Esophagus (tissue), 2 donors: Measurements from ENCODE around the gene DIP2A. TPM values are rescaled to one million over a fixed set of nuclear protein-coding genes. Genes with fewer than 3 reads are reported as not detected.

ENCODE experiments used
- H3K27ac ChIP-seq, 2 donors: one replicate each; pipeline ENCODE4 v1.5.1; 2013; ENCODE audit warnings: low read depth in 2 of 2, mild to moderate bottlenecking in 2 of 2, inconsistent platforms in 1 of 2, low read length in 1 of 2, moderate library complexity in 1 of 2
- H3K27me3 ChIP-seq, 2 donors: one replicate each; pipeline ENCODE4 v1.6.1; 2013; ENCODE audit warnings: low read length in 2 of 2, control low read depth in 1 of 2, mild to moderate bottlenecking in 1 of 2; ENCODE audit not compliant: insufficient read depth in 2 of 2, control insufficient read depth in 1 of 2
- H3K36me3 ChIP-seq, 2 donors: one replicate each; pipeline ENCODE4 v1.6.1; 2013; ENCODE audit warnings: low read length in 1 of 2; ENCODE audit not compliant: control insufficient read depth in 2 of 2, insufficient read depth in 2 of 2
- H3K4me1 ChIP-seq, 2 donors: one replicate each; pipeline ENCODE4 v1.6.1; 2013; ENCODE audit warnings: low read length in 1 of 2; ENCODE audit not compliant: control insufficient read depth in 2 of 2, insufficient read depth in 2 of 2
- H3K4me3 ChIP-seq, 2 donors: one replicate each; pipeline ENCODE4 v1.5.1; 2013; ENCODE audit warnings: low read length in 2 of 2, mild to moderate bottlenecking in 2 of 2, low read depth in 1 of 2, moderate library complexity in 1 of 2
- H3K9me3 ChIP-seq, 2 donors: one replicate each; pipeline ENCODE4 v1.6.1; 2013; ENCODE audit warnings: mild to moderate bottlenecking in 2 of 2, low read depth in 1 of 2, low read length in 1 of 2, moderate library complexity in 1 of 2; ENCODE audit not compliant: control insufficient read depth in 2 of 2, insufficient read depth in 1 of 2
- WGBS, 2 donors: extraction: QIAGEN DNeasy Blood & Tissue Kit; methylation state at CpG; one replicate each; pipeline ENCODE4 v1.1.7; 2013; 5-methylcytosine and 5-hydroxymethylcytosine counted together
- polyA plus RNA-seq, 2 donors: library from polyadenylated mRNA; stranded (reverse); fragments of 200-250 nt; gene quantifications; one replicate each; pipeline ENCODE4 v1.2.3, GENCODE V29; 2013
- donor health status: healthy with polysubstance abuse.
- donor health status: Bipolar disorder and iron deficiency.

DIP2A gene
- polyA plus RNA-seq, 2 donors, result 15.3 to 29.7 TPM

- 78 to 83% methylated on average over 6 of the region's 6 CpGs for WGBS, 2 donors
- no peak overlapping the region for H3K27ac ChIP-seq
- H3K36me3 ChIP-seq, result no peaks in the 10 kb centered on the region
- H3K27me3 ChIP-seq, result no peaks in the 10 kb centered on the region
- H3K4me3 ChIP-seq, result no peak overlapping the region
- peaks cover 0 to 5% of the 10 kb centered on the region in 2 donors for H3K9me3 ChIP-seq
- no peaks in the 10 kb centered on the region for H3K4me1 ChIP-seq
These were observed 151.5 kb downstream of the DIP2A start for GRCh38 chr21:46610018-46610701.

DNA sequence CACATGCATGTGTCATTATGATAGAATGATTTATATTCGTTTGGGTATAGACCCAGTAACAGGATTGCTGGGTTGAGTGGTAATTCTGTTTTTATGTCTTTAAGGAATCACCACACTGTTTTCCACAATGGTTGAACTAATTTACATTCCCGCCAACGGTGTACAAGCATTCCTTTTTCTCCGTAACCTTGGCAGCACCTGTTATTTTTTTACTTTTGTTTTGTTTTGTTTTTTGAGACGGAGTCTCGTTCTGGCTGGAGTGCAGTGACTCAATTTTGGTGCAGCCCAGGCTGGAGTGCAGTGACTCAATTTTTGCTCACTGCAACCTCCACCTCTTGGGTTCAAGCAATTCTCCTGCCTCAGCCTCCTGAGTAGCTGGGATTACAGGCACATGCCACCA, 154.7 kb downstream of the DIP2A start:
- H3K36me3 ChIP-seq, result no peaks in the 10 kb centered on the region
- H3K4me3 ChIP-seq, result no peak overlapping the region
- no peaks in the 10 kb centered on the region for H3K27me3 ChIP-seq
- H3K9me3 ChIP-seq, result peaks cover 0 to 5% of the 10 kb centered on the region in 2 donors
- H3K4me1 ChIP-seq, result no peaks in the 10 kb centered on the region
- no peak overlapping the region for H3K27ac ChIP-seq
- WGBS, 2 donors, result 43 to 67% methylated on average over 6 of the region's 6 CpGs

DNA sequence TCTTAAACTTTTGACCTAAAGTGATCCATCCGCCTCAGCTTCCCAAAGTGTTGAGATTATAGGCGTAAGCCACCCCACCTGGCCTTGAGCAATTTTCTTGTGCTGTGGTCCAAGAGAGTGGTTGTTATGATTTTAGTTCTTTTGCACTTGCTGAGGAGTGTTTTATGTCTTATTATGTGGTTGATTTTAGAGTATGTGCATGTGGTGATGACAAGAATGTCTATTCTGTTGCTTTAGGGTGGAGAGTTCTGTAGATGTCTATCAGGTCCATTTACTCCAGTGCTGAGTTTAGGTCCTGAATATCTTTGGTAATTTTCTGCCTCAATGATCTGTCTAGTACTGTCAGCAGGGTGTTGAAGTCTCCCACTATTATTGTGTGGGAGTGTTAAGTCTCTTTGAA, 157.4 kb downstream of the DIP2A start:
- WGBS, 2 donors, result 86 to 94% methylated on average over 2 of the region's 2 CpGs
- Histone ChIP-seq H3K27me3 (no peaks in the 10 kb centered on the region), H3K27ac (no peak overlapping the region), H3K4me1 (no peaks in the 10 kb centered on the region), H3K9me3 (no peaks in the 10 kb centered on the region), H3K36me3 (no peaks in the 10 kb centered on the region), H3K4me3 (no peak overlapping the region)

DNA sequence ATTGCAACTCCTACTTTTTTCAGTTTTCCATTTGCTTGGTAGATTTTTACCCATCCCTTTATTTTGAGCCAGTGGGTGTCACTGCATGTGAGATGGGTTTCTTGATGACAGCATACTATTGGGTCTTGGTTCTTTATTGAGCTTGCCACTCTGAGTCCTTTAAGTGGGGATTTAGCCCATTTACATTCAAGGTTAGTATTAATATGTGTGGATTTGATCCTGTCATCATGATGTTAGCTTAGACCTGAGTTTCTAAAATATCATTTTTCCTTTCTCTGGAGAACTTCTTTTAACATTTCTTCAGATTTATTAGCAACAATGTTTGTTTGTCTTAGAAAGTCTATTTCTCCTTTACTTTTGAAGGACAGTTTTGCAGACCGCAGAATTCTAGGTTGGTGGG, 158.0 kb downstream of the DIP2A start:
- WGBS, 2 donors, result 91 to 96% methylated on average over 1 of the region's 1 CpG
- Histone ChIP-seq H3K4me3 (no peak overlapping the region), H3K36me3 (no peaks in the 10 kb centered on the region)

DNA sequence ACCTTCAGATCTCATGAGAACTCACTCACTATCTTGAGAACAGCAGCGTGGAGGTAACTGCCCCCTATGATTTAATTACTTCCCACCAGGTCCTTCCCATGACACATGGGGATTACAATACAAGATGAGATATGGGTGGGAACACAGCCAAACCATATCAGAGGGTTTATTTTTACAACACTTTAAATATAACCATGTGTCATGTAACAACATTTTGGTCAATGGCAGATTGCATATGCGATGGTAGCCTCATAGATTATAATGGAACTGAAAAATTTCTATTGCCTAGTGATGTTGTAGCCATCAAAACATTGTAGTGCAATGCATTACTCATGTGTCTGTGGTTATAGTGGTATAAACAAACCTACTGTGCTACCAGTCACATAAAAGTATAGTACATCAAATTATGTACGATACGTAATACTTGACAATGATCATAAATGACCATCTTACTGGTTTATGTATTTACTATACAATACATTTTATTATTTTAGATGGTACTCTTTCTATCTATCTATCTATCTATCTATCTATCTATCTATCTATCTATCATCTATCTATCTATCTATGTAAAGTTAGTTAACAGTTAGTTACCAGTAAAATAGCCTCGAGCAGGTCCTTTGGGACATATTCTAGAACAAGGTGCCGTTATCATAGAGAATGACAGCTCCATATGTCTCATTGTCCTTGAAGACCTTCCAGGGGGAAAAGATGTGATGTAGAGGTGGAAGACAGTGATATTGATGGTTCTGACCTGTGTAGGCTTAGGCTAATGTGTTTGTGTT, 158.8 kb downstream of the DIP2A start:
- H3K4me3 ChIP-seq, result no peak overlapping the region
- 77 to 80% methylated on average over 6 of the region's 6 CpGs for WGBS, 2 donors

More for the DNA sequence above, 158.0 kb downstream of the DIP2A start:
- Histone ChIP-seq H3K9me3 (no peaks in the 10 kb centered on the region), H3K4me1 (no peaks in the 10 kb centered on the region), H3K27me3 (no peaks in the 10 kb centered on the region), H3K27ac (no peak overlapping the region)

DNA sequence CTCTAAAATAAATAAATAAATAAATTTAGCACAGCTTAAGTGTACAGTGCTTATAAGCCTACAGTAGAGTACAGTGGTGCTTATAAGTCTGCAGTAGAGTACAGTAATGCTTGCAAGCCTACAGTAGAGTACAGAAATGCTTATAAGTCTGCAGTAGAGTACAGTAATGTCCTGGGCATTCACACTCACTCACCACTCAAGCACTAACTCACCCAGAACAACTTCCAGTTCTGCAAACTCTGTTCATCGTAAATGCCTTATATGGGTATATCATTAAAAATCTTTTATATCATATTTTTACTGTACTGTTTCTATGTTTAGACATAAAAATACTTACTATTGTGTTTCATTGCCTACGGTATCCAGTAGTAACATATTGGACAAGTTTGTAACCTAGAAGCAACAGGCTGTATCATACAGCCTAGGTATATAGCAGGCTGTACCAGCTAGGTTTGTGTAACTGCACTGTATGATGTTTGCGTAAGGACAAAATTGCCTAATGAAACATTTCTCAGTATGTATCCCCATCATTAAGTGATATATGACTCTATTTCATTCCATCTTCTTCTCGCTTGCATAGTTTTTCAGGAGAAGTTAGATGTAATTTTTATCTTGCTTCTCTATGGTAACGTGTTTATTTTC, 160.2 kb downstream of the DIP2A start:
- H3K4me3 ChIP-seq, result no peak overlapping the region
- no peaks in the 10 kb centered on the region for H3K36me3 ChIP-seq
- no peaks in the 10 kb centered on the region for H3K4me1 ChIP-seq
- 92 to 93% methylated on average over 5 of the region's 5 CpGs for WGBS, 2 donors
- H3K9me3 ChIP-seq, result no peaks in the 10 kb centered on the region
- no peaks in the 10 kb centered on the region for H3K27me3 ChIP-seq
- H3K27ac ChIP-seq, result no peak overlapping the region

More for the DNA sequence above, 158.8 kb downstream of the DIP2A start:
- Histone ChIP-seq H3K36me3 (no peaks in the 10 kb centered on the region), H3K4me1 (no peaks in the 10 kb centered on the region), H3K9me3 (no peaks in the 10 kb centered on the region), H3K27me3 (no peaks in the 10 kb centered on the region), H3K27ac (no peak overlapping the region)

Other genes starting within 250 kb of the DIP2A start
- 10 to 100 TPM; 41.9 to 57.6 TPM for gene LSS, start 230.1 kb upstream of the DIP2A start, polyA plus RNA-seq
- gene MCM3AP, start 173.3 kb upstream of the DIP2A start, polyA plus RNA-seq, result 10 to 100 TPM; 27.1 to 29.2 TPM
- gene YBEY, start 172.5 kb upstream of the DIP2A start, polyA plus RNA-seq, result 10 to 100 TPM in 1 of 2 donors, 1 to 10 TPM in 1; 7.1 to 11.9 TPM
- gene C21orf58, start 135.0 kb upstream of the DIP2A start, polyA plus RNA-seq, result 1 to 10 TPM; 2.5 to 7.1 TPM
- 10 to 100 TPM; 14.1 to 14.9 TPM for gene PCNT, start 134.7 kb upstream of the DIP2A start, polyA plus RNA-seq
- 10 to 100 TPM in 1 of 2 donors, 1 to 10 TPM in 1; 2.3 to 11.6 TPM for gene S100B, start 146.2 kb downstream of the DIP2A start, polyA plus RNA-seq
- gene PRMT2, start 176.8 kb downstream of the DIP2A start, polyA plus RNA-seq, result 10 to 100 TPM; 54.7 to 91.4 TPM